Fibroblast of lung (primary cell): ENCODE results near the gene MUTYH. TPM values are rescaled to one million over a fixed set of nuclear protein-coding genes. Genes with fewer than 3 reads are reported as not detected.

ENCODE experiments used
- DNase-seq, 2 donors: peaks; one replicate each; pipeline versions ENCODE4 v3.0.0 to v3.0.0-alpha.2; 2010; ENCODE audit warnings: low read depth in 2 of 2
- H2AFZ ChIP-seq: 2 replicates; pipeline ENCODE4 v1.5.1; 2012; ENCODE audit warnings: low read length, control low read depth, inconsistent platforms
- H3K27ac ChIP-seq: 2 replicates; pipeline ENCODE4 v1.5.1; 2011; ENCODE audit warnings: low read length, control low read depth; ENCODE audit not compliant: insufficient read depth
- H3K27me3 ChIP-seq: 2 replicates; pipeline ENCODE4 v1.5.1; 2011; ENCODE audit warnings: mild to moderate bottlenecking, low read length; ENCODE audit not compliant: control insufficient read depth, insufficient read depth
- H3K36me3 ChIP-seq: 2 replicates; pipeline ENCODE4 v1.5.1; 2011; ENCODE audit warnings: low read length; ENCODE audit not compliant: control insufficient read depth, insufficient read depth
- H3K4me1 ChIP-seq: 2 replicates; pipeline ENCODE4 v1.5.1; 2011; ENCODE audit warnings: low read length; ENCODE audit not compliant: control insufficient read depth, insufficient read depth; ENCODE audit errors: extremely low read depth
- H3K4me2 ChIP-seq: 2 replicates; pipeline ENCODE4 v1.5.1; 2011; ENCODE audit warnings: low read length, control low read depth; ENCODE audit not compliant: insufficient read depth; ENCODE audit errors: extremely low read depth
- H3K4me3 ChIP-seq, 4 experiments: fragments of 200-600 bp in 1 of 4; sonication (generic) in 1 of 4; replicated peaks in 1 of 4; 2 replicates each; pipeline ENCODE4 v1.5.1; 2011 to 2016; ENCODE audit warnings: low read length in 4 of 4, low read depth in 3 of 4, mild to moderate bottlenecking in 3 of 4, control low read depth in 2 of 4, inconsistent platforms in 1 of 4, mixed read lengths in 1 of 4; ENCODE audit not compliant: insufficient read depth in 1 of 4; ENCODE audit errors: control extremely low read depth in 1 of 4
- H3K79me2 ChIP-seq: 2 replicates; pipeline ENCODE4 v1.5.1; 2012; ENCODE audit warnings: mild to moderate bottlenecking, low read length, inconsistent platforms; ENCODE audit not compliant: control insufficient read depth, insufficient read depth
- H3K9ac ChIP-seq: 2 replicates; pipeline ENCODE4 v1.5.1; 2011; ENCODE audit warnings: mild to moderate bottlenecking, low read length, control low read depth; ENCODE audit not compliant: insufficient read depth
- H3K9me3 ChIP-seq: 2 replicates; pipeline ENCODE4 v1.5.1; 2012; ENCODE audit warnings: low read depth, low read length; ENCODE audit not compliant: control insufficient read depth, insufficient read depth
- H4K20me1 ChIP-seq: 2 replicates; pipeline ENCODE4 v1.5.1; 2011; ENCODE audit warnings: low read length; ENCODE audit not compliant: control insufficient read depth, insufficient read depth; ENCODE audit errors: extremely low read depth
- CTCF ChIP-seq, 2 donors: IDR thresholded peaks in 1 of 2; conservative IDR thresholded peaks in 1 of 2; 1 replicate in 1 of 2; 2 replicates in 1 of 2; pipeline ENCODE4 v1.5.1; 2011 to 2012; ENCODE audit warnings: low read length in 2 of 2, control low read depth in 1 of 2, inconsistent platforms in 1 of 2, low read depth in 1 of 2, mild to moderate bottlenecking in 1 of 2
- EZH2 ChIP-seq: IDR thresholded peaks from 2 replicates; pipeline ENCODE4 v1.5.1; 2012; ENCODE audit warnings: low read length, control low read depth, mild to moderate bottlenecking; ENCODE audit errors: missing control alignments
- polyA plus RNA-seq, 2 donors: library from polyadenylated mRNA; depleted of rRNA in 1 of 2; stranded (reverse) in 1 of 2; unstranded in 1 of 2; fragments of >200 nt; gene quantifications; 2 replicates each; pipeline ENCODE4 v1.2.1, GENCODE V29; 2011 to 2012; ENCODE audit warnings: missing spikeins in 1 of 2
- total RNA-seq: library from RNA; depleted of rRNA; stranded (reverse); fragments of >200 nt; gene quantifications from 2 replicates; pipeline ENCODE4 v1.2.1, GENCODE V29; 2014

MUTYH gene
- total and polyA plus RNA-seq, 2 donors (not counting 1 experiment from before 2014, with no cell fraction given) = 3.8 to 15.7 TPM

DNA sequence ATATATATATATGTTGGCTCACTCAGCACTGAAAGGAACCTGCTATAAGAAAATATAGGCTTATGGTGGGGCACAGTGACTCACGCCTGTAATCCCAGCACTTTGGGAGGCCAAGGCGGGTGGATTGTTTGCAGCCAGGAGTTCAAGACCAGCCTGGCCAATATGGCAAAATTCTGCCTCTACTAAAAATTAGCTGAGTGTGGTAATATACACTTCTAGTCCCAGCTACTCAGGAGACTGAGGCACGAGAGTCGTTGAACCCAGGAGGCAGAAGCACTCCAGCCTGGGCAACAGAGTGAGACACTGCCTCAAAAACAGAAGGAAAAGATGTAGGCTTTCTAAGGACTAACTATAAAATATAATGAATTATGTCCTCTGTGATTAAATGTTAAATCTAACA lies 14.6 kb upstream of the MUTYH start:
- Histone ChIP-seq H3K9ac (no peak overlapping the region), H3K27me3 (no peaks in the 10 kb centered on the region), H4K20me1 (no peaks in the 10 kb centered on the region), H3K4me3 (no peak overlapping the region), H3K79me2 (no peaks in the 10 kb centered on the region), H2AFZ (no peak overlapping the region), H3K4me2 (no peak overlapping the region), H3K36me3 (no peaks in the 10 kb centered on the region), H3K27ac (no peak overlapping the region), H3K4me1 (no peaks in the 10 kb centered on the region), H3K9me3 (no peaks in the 10 kb centered on the region)
- TF ChIP-seq EZH2 = no peak
- no peak for TF ChIP-seq CTCF (conservative IDR thresholded peaks at IDR 0.05 in 1 of 2, IDR thresholded peaks at IDR 0.05 in 1 of 2; ENCODE audit: low read depth in 1 of 2, low read length in 2 of 2)
- DNase-seq = no peak

GRCh38 chr1:45353685-45354084 lies 13.4 kb upstream of the MUTYH start:
- Histone ChIP-seq H3K79me2 (no peaks in the 10 kb centered on the region), H3K4me3 (no peak overlapping the region), H3K4me2 (no peak overlapping the region), H2AFZ (no peak overlapping the region), H3K4me1 (no peaks in the 10 kb centered on the region), H3K9ac (no peak overlapping the region), H3K27me3 (no peaks in the 10 kb centered on the region), H3K9me3 (no peaks in the 10 kb centered on the region), H4K20me1 (no peaks in the 10 kb centered on the region), H3K27ac (no peak overlapping the region), H3K36me3 (no peaks in the 10 kb centered on the region)
- no peak for DNase-seq
- TF ChIP-seq CTCF (conservative IDR thresholded peaks at IDR 0.05 in 1 of 2, IDR thresholded peaks at IDR 0.05 in 1 of 2; ENCODE audit: low read depth in 1 of 2, low read length in 2 of 2) (no peak), EZH2 (no peak)

DNA sequence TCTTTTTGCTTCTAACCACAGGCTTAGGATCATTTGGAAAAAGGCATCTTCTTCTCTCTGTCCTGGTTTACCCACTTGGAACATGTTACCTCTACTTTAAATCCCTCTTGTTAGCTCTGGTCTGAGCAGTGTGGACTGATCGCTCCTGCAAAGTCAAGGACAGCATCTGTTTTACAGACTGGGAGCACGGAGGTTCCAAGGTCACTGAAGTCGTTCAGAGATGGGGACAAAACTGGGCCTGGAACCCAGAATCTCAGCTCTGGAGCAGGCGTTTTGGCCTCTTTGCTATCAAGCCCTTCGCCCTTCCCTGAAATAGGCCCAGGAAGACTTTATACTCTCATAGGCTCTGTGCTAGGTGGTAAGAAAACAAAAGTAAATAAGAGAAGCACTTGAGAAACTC lies 11.3 kb upstream of the MUTYH start:
- TF ChIP-seq EZH2 (no peak), CTCF (conservative IDR thresholded peaks at IDR 0.05 in 1 of 2, IDR thresholded peaks at IDR 0.05 in 1 of 2; ENCODE audit: low read depth in 1 of 2, low read length in 2 of 2) (no peak)
- Histone ChIP-seq H3K4me3 (no peak overlapping the region), H3K27me3 (no peaks in the 10 kb centered on the region), H2AFZ (no peak overlapping the region), H3K27ac (no peak overlapping the region), H3K4me2 (no peak overlapping the region), H3K36me3 (no peaks in the 10 kb centered on the region), H3K9me3 (no peaks in the 10 kb centered on the region), H3K4me1 (peaks cover 6% of the 10 kb centered on the region), H3K9ac (no peak overlapping the region), H3K79me2 (no peaks in the 10 kb centered on the region), H4K20me1 (no peaks in the 10 kb centered on the region)
- DNase-seq = no peak
